HL-60 (cell line): ENCODE data around the gene SLC9A3.

Source experiments
- POLR2AphosphoS5 ChIP-seq: IDR thresholded peaks from 2 replicates; pipeline ENCODE4 v1.6.1; 2012; ENCODE audit warnings: low read depth
- TF ChIP-seq, protein P1 (sequence below): IDR thresholded peaks from one replicate; pipeline ENCODE4 v1.5.1; 2011; ENCODE audit warnings: low read length, control low read depth, inconsistent platforms; ENCODE audit not compliant: insufficient read depth
- TF ChIP-seq, protein P2 (sequence below): IDR thresholded peaks from 2 replicates; pipeline ENCODE4 v1.6.1; 2012; ENCODE audit warnings: low read depth; ENCODE audit not compliant: insufficient replicate concordance

DNA sequence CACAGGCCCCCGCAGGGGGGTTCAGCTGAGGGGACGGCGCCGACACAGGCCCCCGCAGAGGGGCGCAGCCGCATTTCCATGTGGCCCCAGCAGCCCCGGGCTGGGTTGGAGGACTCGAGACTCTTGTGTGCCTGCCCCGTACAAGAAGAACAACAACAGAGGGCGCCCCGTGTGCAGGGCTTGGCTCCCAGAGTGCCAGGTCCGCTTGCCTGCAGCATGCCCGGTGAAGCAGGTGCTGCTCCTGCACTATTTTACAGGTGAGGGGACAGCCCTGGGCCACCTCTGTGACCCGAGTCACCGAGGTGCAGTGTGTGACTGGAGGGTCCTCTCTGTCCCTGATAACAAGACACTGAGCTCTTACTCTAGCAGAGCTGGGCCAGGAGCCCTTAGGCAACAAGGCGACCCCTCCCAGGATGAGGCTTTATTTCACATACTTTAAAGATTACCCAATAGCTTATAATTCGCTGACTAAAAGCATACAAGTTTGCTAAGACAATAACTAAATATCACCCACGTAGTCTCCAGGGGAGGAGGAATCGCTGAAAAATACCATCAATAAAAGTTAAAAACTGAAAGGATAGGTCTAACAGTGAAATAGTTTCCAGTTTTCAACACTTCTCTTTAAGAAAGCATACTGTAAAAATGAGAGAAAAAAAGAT, 41.7 kb upstream of the SLC9A3 start:
- TF ChIP-seq, protein P1, sequence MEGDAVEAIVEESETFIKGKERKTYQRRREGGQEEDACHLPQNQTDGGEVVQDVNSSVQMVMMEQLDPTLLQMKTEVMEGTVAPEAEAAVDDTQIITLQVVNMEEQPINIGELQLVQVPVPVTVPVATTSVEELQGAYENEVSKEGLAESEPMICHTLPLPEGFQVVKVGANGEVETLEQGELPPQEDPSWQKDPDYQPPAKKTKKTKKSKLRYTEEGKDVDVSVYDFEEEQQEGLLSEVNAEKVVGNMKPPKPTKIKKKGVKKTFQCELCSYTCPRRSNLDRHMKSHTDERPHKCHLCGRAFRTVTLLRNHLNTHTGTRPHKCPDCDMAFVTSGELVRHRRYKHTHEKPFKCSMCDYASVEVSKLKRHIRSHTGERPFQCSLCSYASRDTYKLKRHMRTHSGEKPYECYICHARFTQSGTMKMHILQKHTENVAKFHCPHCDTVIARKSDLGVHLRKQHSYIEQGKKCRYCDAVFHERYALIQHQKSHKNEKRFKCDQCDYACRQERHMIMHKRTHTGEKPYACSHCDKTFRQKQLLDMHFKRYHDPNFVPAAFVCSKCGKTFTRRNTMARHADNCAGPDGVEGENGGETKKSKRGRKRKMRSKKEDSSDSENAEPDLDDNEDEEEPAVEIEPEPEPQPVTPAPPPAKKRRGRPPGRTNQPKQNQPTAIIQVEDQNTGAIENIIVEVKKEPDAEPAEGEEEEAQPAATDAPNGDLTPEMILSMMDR: no peak
- TF ChIP-seq POLR2AphosphoS5: no peak
- TF ChIP-seq, protein P2, sequence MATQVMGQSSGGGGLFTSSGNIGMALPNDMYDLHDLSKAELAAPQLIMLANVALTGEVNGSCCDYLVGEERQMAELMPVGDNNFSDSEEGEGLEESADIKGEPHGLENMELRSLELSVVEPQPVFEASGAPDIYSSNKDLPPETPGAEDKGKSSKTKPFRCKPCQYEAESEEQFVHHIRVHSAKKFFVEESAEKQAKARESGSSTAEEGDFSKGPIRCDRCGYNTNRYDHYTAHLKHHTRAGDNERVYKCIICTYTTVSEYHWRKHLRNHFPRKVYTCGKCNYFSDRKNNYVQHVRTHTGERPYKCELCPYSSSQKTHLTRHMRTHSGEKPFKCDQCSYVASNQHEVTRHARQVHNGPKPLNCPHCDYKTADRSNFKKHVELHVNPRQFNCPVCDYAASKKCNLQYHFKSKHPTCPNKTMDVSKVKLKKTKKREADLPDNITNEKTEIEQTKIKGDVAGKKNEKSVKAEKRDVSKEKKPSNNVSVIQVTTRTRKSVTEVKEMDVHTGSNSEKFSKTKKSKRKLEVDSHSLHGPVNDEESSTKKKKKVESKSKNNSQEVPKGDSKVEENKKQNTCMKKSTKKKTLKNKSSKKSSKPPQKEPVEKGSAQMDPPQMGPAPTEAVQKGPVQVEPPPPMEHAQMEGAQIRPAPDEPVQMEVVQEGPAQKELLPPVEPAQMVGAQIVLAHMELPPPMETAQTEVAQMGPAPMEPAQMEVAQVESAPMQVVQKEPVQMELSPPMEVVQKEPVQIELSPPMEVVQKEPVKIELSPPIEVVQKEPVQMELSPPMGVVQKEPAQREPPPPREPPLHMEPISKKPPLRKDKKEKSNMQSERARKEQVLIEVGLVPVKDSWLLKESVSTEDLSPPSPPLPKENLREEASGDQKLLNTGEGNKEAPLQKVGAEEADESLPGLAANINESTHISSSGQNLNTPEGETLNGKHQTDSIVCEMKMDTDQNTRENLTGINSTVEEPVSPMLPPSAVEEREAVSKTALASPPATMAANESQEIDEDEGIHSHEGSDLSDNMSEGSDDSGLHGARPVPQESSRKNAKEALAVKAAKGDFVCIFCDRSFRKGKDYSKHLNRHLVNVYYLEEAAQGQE: no peak
